Retina (tissue), 1 donor: ENCODE data around the gene RNASE2.
A peak's percentile ranks its signal among the peaks of the same experiment; 100 is the strongest.
"Not testable (repeated sequence)": the region's sequence is repeated elsewhere in the genome, so short reads cannot be mapped to it uniquely, and the experiment has no call there.

Experiments
- DNase-seq: peaks from one replicate; pipeline ENCODE4 v3.0.0-alpha.2; 2016

The RNASE2 gene

GRCh38 chr14:20982646-20983369 is 27.5 kb downstream of the RNASE2 start:
- no peak for DNase-seq

DNA sequence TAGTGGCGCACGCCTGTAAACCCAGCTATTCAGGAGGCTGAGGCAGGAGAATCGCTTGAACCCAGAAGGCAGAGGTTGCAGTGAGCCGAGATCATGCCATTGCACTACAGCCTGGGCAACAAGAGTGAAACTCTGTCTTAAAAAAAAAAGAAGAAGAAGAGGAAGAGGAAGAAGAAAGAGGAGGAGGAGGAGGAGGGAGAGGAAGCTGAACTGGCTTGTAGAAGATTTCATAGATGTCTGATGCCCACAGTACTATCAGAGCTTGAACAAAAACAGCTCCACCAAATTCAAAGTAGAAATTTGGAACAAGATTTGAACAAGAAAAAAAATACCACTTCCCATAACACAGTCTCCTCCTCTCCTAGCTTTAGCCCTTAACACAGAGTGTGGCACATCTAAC is 30.4 kb downstream of the RNASE2 start:
- not testable (repeated sequence) for DNase-seq

DNA sequence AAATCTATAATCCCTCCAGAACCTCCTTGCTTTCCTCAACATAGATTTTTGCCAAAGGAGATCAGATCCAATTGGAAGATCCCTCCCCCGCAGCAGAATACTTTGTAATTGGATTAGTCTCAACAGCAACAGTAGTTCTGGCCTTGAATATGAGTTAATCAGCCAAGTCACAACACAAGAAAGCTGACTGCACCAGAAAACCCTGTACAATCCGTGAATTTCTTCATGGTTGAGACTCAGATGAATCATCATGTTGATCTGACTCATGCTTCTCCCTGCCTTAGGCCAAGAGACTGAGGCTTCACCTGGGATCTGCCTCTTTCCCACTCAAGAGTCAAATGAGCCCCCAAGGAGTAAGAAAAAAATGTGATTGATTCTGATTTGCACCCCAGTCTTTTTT is 31.5 kb downstream of the RNASE2 start:
- DNase-seq, result no peak

DNA sequence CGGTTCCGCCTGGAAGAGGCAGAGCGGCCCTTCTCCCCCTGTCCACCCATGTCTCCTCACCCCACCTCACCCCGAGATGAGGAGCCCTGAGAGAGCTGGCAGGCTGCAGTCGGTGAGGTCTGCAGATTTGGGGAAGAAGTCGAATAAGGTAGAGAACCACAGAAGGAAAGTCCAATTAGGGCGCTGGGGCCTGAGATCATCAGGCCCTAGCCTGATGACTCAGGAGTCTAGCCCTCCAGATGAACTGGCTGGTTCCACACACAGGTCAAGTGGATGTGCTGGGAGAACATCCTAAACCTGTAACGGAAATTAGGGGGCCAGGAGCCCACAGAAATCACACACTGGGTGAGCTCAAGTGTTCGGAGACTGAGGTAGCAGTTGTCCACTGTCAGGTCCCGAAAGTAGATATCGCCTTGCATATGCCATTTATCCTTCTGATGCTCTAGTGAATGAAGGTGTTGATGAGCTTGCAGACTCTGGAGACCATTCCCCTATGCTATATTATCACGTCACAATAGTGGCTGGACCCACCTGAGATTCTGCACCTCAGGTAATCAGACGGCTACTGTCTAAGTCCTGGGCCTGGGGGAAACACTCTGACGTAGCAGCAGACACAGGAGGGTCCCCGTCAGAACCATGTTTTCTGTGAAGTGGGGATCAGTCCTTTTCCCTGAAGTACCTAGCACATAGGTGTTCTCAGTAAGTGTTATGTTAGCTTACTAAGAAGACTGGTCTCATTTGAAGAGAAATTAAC is 33.6 kb downstream of the RNASE2 start:
- DNase-seq, result peak; percentile 5

GRCh38 chr14:20989471-20989786 is 34.1 kb downstream of the RNASE2 start:
- DNase-seq, result no peak

GRCh38 chr14:20989787-20990600 is 34.7 kb downstream of the RNASE2 start, which contains the start of gene METTL17:
Gene METTL17, plus strand, starts transcription at chr14:20989980. Its CDS starts 23 bp downstream, at chr14:20990003.
- DNase-seq, result peak; percentile 93

DNA sequence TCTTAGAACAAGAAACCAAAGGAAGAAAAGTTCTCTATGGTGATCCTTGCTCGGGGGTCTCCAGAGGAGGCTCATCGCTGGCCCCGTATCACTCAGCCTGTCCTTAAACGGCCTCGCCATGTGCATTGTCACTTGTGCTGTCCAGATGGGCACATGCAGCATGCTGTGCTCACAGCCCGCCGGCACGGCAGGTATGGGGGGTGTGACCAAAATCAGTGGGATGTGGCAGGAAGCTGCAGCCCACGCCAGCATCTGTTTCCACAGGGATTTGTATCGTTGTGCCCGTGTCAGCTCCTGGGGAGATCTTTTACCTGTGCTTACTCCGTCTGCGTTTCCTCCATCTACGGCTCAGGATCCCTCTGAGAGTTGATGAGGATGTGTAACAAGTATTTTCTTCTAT is 41.2 kb downstream of the RNASE2 start:
- no peak for DNase-seq

GRCh38 chr14:20997115-20997514 is 41.8 kb downstream of the RNASE2 start:
- no peak for DNase-seq

- DNase-seq, result no peak
Observed at GRCh38 chr14:20997564-20997963, 42.3 kb downstream of the RNASE2 start.

DNA sequence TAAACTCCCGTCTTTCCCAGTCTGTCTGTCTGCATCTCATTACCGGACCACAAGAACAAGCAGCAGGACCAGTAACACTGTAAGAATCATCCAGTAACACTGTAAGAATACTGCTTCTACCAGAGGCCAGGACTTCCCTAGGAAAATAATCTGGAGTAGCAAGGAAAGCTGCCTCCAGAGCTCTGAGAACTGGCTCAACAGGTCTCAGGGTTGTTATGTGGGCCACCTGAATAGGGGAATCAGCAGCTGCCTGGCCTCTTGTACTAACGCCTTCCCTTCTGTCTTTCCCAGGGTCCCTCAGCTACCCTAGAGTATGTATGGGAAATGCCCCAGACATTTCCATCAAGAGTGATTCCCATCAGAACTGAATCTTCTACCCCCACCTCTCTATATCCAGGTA is 42.9 kb downstream of the RNASE2 start:
- no peak for DNase-seq

- no peak for DNase-seq
Observed at GRCh38 chr14:20998674-20999366, 43.5 kb downstream of the RNASE2 start, which contains the start of gene SLC39A2. Gene SLC39A2, plus strand, starts transcription at chr14:20999293. Its CDS starts 154 bp downstream, at chr14:20999447.

- no peak for DNase-seq
Observed at GRCh38 chr14:20999591-20999990, 44.3 kb downstream of the RNASE2 start.

GRCh38 chr14:21001218-21001617 is 45.9 kb downstream of the RNASE2 start:
- DNase-seq, result no peak

DNA sequence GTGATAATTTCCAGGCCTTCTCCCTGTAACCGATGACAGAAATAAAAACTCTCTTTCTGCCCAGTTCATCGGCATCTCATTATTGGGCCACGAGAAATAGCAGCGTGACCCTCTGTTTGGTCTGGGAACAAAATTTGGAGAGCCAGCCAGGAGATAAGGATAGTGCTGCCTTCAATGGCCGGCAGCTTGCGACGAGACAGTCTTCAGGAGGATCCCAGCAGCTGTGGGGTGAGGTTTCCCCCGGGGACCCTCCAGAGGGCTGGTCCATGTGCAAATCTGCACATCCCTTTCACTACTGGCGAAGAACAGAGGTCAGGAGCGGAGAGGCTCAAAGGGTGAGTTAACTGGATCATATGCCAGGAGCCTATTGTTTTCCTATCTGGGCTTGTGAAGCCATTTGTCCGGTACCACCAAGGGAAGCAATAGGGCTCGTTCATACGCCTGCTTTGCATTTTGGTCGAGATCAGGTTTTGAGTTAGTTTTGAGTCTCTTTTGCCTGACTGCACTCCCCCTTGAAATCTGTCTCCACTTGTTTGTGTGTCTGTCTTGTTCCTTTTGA is 48.6 kb downstream of the RNASE2 start:
- DNase-seq, result no peak
